Measurements from ENCODE around the gene CCDC30.

DNA sequence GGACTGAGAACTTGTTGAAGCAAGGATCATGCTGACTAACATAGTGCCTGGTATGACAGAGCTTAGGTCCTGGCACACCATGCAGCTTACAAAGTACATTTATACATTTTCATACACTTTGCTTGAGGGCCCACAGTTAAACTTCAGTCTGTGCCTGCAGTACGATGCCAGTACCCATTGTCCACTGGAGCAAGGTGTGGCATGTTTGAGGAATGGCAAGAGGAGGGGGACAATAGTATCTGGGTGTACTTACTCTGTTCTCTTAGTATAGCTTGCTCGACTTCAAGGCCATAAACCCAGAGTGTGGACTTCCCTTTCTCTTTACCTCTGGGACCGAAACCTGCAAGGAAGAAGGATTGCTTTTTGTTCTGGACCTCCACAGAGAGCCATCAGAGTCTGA lies 212.4 kb downstream of the CCDC30 start:
- TF ChIP-seq TGIF2 (CRISPR knock-in tag; IDR thresholded peaks at IDR 0.05) = no peak
- no peak for TF ChIP-seq MEIS2 (IDR thresholded peaks at IDR 0.05; ENCODE audit: partially characterized antibody)
- TF ChIP-seq, protein P1, sequence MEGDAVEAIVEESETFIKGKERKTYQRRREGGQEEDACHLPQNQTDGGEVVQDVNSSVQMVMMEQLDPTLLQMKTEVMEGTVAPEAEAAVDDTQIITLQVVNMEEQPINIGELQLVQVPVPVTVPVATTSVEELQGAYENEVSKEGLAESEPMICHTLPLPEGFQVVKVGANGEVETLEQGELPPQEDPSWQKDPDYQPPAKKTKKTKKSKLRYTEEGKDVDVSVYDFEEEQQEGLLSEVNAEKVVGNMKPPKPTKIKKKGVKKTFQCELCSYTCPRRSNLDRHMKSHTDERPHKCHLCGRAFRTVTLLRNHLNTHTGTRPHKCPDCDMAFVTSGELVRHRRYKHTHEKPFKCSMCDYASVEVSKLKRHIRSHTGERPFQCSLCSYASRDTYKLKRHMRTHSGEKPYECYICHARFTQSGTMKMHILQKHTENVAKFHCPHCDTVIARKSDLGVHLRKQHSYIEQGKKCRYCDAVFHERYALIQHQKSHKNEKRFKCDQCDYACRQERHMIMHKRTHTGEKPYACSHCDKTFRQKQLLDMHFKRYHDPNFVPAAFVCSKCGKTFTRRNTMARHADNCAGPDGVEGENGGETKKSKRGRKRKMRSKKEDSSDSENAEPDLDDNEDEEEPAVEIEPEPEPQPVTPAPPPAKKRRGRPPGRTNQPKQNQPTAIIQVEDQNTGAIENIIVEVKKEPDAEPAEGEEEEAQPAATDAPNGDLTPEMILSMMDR (IDR thresholded peaks at IDR 0.05 in 2 of 3, conservative IDR thresholded peaks at IDR 0.05 in 1 of 3; ENCODE audit: insufficient read depth in 2 of 3, low read depth in 1 of 3, low read length in 3 of 3) = no peak
- TF ChIP-seq NFIC (IDR thresholded peaks at IDR 0.05) = no peak
- TF ChIP-seq ASH1L (IDR thresholded peaks at IDR 0.05; ENCODE audit: borderline replicate concordance, low read depth, partially characterized antibody) = no peak
- TF ChIP-seq, protein P2, sequence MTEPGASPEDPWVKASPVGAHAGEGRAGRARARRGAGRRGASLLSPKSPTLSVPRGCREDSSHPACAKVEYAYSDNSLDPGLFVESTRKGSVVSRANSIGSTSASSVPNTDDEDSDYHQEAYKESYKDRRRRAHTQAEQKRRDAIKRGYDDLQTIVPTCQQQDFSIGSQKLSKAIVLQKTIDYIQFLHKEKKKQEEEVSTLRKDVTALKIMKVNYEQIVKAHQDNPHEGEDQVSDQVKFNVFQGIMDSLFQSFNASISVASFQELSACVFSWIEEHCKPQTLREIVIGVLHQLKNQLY (CRISPR knock-in tag; conservative IDR thresholded peaks at IDR 0.05) = no peak
- no peak for TF ChIP-seq TEAD1 (CRISPR knock-in tag; IDR thresholded peaks at IDR 0.05)
- TF ChIP-seq NFATC3 (IDR thresholded peaks at IDR 0.05) = no peak
- no peak for TF ChIP-seq SIX5 (IDR thresholded peaks at IDR 0.05; ENCODE audit: borderline replicate concordance in 1 of 2, insufficient read depth in 1 of 2, low read depth in 1 of 2, low read length in 2 of 2)
- TF ChIP-seq, protein P3, sequence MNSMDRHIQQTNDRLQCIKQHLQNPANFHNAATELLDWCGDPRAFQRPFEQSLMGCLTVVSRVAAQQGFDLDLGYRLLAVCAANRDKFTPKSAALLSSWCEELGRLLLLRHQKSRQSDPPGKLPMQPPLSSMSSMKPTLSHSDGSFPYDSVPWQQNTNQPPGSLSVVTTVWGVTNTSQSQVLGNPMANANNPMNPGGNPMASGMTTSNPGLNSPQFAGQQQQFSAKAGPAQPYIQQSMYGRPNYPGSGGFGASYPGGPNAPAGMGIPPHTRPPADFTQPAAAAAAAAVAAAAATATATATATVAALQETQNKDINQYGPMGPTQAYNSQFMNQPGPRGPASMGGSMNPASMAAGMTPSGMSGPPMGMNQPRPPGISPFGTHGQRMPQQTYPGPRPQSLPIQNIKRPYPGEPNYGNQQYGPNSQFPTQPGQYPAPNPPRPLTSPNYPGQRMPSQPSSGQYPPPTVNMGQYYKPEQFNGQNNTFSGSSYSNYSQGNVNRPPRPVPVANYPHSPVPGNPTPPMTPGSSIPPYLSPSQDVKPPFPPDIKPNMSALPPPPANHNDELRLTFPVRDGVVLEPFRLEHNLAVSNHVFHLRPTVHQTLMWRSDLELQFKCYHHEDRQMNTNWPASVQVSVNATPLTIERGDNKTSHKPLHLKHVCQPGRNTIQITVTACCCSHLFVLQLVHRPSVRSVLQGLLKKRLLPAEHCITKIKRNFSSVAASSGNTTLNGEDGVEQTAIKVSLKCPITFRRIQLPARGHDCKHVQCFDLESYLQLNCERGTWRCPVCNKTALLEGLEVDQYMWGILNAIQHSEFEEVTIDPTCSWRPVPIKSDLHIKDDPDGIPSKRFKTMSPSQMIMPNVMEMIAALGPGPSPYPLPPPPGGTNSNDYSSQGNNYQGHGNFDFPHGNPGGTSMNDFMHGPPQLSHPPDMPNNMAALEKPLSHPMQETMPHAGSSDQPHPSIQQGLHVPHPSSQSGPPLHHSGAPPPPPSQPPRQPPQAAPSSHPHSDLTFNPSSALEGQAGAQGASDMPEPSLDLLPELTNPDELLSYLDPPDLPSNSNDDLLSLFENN (IDR thresholded peaks at IDR 0.05; ENCODE audit: low read depth in 2 of 2, low read length in 2 of 2) = no peak
- no peak for TF ChIP-seq EP300 (IDR thresholded peaks at IDR 0.05; ENCODE audit: low read length)
- TF ChIP-seq, protein P4, sequence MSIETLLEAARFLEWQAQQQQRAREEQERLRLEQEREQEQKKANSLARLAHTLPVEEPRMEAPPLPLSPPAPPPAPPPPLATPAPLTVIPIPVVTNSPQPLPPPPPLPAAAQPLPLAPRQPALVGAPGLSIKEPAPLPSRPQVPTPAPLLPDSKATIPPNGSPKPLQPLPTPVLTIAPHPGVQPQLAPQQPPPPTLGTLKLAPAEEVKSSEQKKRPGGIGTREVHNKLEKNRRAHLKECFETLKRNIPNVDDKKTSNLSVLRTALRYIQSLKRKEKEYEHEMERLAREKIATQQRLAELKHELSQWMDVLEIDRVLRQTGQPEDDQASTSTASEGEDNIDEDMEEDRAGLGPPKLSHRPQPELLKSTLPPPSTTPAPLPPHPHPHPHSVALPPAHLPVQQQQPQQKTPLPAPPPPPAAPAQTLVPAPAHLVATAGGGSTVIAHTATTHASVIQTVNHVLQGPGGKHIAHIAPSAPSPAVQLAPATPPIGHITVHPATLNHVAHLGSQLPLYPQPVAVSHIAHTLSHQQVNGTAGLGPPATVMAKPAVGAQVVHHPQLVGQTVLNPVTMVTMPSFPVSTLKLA (conservative IDR thresholded peaks at IDR 0.05) = no peak
